ENCODE data around the gene SMIM13. TPM values are rescaled to one million over a fixed set of nuclear protein-coding genes. Genes with fewer than 3 reads are reported as not detected.

The SMIM13 gene
- total and polyA plus RNA-seq, 2 of the 4 experiments (the other 2 are of a cell fraction), result 5.4 to 10.0 TPM

GRCh38 chr6:11098004-11098403, 4.4 kb downstream of the SMIM13 start:
- Histone ChIP-seq H3K9ac (ENCODE audit: low read depth, low read length) (no peak overlapping the region), H3K4ac (ENCODE audit: low read depth, low read length) (no peak overlapping the region), H2BK120ac (ENCODE audit: low read depth, low read length) (no peak overlapping the region), H4K20me1 (ENCODE audit: insufficient read depth, low read length) (peaks cover 32% of the 10 kb centered on the region; the same call in 1 of the 2 replicates), H3K4me3 (ENCODE audit: insufficient read depth, low read depth, low read length) (no peak overlapping the region), H3K4me2 (ENCODE audit: low read depth, low read length) (no peak overlapping the region), H3K4me1 (ENCODE audit: control insufficient read depth, insufficient read depth, low read length) (peaks cover 3% of the 10 kb centered on the region; the same call in 1 of the 2 replicates), H2BK15ac (ENCODE audit: low read depth, low read length) (no peak overlapping the region), H2BK20ac (ENCODE audit: low read depth, low read length) (no peak overlapping the region), H2AFZ (replicated peaks; ENCODE audit: low read length, poor library complexity) (no peak overlapping the region), H3K9me3 (ENCODE audit: control insufficient read depth, insufficient read depth, low read length) (peaks cover 3% of the 10 kb centered on the region; the same call in 1 of the 2 replicates), H2AK5ac (ENCODE audit: low read depth, low read length) (no peak overlapping the region), H3K79me1 (ENCODE audit: low read depth in 1 of 2, low read length in 2 of 2) (peaks cover 22 to 53% of the 10 kb centered on the region in 2 experiments), H3K27ac (ENCODE audit: insufficient read depth, low read length) (no peak overlapping the region), H3K14ac (replicated peaks; ENCODE audit: low read depth, low read length) (no peak overlapping the region), H2BK5ac (ENCODE audit: low read depth, low read length, poor library complexity, severe bottlenecking) (no peak overlapping the region), H3K18ac (ENCODE audit: low read depth, low read length) (no peak overlapping the region), H2AK9ac (replicated peaks; ENCODE audit: low read depth, low read length, poor library complexity) (no peak overlapping the region), H3K56ac (ENCODE audit: extremely low read depth, insufficient read depth, low read length) (no peak overlapping the region), H4K91ac (ENCODE audit: insufficient read depth, low read depth, low read length) (no peak overlapping the region), H4K5ac (ENCODE audit: low read depth, low read length) (no peak overlapping the region), H3K23ac (ENCODE audit: low read depth, low read length) (no peak overlapping the region), H3K27me3 (ENCODE audit: control insufficient read depth, insufficient read depth, low read length) (no peaks in the 10 kb centered on the region), H4K8ac (ENCODE audit: low read depth in 2 of 2, low read length in 2 of 2) (no peak overlapping the region), H3K9me1 (ENCODE audit: insufficient read depth, low read length) (no peaks in the 10 kb centered on the region), H3K36me3 (ENCODE audit: control insufficient read depth, insufficient read depth, low read length) (no peaks in the 10 kb centered on the region; the same call in 1 of the 2 replicates)
- intact Hi-C loops (cut with micrococcal nuclease), result no loop called here
- ChIA-PET POLR2A (ENCODE audit: unreplicated experiment) (no interaction called here), CTCF (interaction anchor here (0.6 kb wide), 2 partner anchors 15 to 135 kb away, joined by 3 to 6 read pairs; no protein-coding TSS in a partner anchor)
- no CpG with 5 or more reads among the region's 1 CpG for WGBS, 2 experiments (ENCODE audit: extremely low coverage in 2 of 2, insufficient read length in 1 of 2)
- TF ChIP-seq FOS (IDR thresholded peaks at IDR 0.05; ENCODE audit: low read depth, low read length) (no peak), MXI1 (IDR thresholded peaks at IDR 0.05; ENCODE audit: borderline replicate concordance, low read depth, low read length) (no peak), SMC3 (IDR thresholded peaks at IDR 0.05; ENCODE audit: low read depth, low read length) (no peak), POLR2A (IDR thresholded peaks at IDR 0.05; ENCODE audit: low read depth, low read length) (no peak), MAFK (IDR thresholded peaks at IDR 0.05; ENCODE audit: low read depth, low read length) (no peak), RCOR1 (IDR thresholded peaks at IDR 0.05; ENCODE audit: insufficient replicate concordance, low read length) (no peak), CEBPB (IDR thresholded peaks at IDR 0.05; ENCODE audit: low read depth, low read length) (no peak), MAZ (IDR thresholded peaks at IDR 0.05; ENCODE audit: borderline replicate concordance, low read depth, low read length) (no peak), CHD1 (IDR thresholded peaks at IDR 0.05; ENCODE audit: low read depth, low read length) (no peak), RAD21 (IDR thresholded peaks at IDR 0.05; ENCODE audit: low read length) (no peak), RFX5 (IDR thresholded peaks at IDR 0.05; ENCODE audit: low read depth, low read length) (no peak), BHLHE40 (IDR thresholded peaks at IDR 0.05; ENCODE audit: low read depth, low read length) (no peak)
- TF ChIP-seq, protein P1, sequence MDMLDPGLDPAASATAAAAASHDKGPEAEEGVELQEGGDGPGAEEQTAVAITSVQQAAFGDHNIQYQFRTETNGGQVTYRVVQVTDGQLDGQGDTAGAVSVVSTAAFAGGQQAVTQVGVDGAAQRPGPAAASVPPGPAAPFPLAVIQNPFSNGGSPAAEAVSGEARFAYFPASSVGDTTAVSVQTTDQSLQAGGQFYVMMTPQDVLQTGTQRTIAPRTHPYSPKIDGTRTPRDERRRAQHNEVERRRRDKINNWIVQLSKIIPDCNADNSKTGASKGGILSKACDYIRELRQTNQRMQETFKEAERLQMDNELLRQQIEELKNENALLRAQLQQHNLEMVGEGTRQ (IDR thresholded peaks at IDR 0.05; ENCODE audit: low read depth, low read length), result no peak
- TF ChIP-seq, protein P2, sequence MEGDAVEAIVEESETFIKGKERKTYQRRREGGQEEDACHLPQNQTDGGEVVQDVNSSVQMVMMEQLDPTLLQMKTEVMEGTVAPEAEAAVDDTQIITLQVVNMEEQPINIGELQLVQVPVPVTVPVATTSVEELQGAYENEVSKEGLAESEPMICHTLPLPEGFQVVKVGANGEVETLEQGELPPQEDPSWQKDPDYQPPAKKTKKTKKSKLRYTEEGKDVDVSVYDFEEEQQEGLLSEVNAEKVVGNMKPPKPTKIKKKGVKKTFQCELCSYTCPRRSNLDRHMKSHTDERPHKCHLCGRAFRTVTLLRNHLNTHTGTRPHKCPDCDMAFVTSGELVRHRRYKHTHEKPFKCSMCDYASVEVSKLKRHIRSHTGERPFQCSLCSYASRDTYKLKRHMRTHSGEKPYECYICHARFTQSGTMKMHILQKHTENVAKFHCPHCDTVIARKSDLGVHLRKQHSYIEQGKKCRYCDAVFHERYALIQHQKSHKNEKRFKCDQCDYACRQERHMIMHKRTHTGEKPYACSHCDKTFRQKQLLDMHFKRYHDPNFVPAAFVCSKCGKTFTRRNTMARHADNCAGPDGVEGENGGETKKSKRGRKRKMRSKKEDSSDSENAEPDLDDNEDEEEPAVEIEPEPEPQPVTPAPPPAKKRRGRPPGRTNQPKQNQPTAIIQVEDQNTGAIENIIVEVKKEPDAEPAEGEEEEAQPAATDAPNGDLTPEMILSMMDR (conservative IDR thresholded peaks at IDR 0.05; ENCODE audit: low read depth, low read length), result no peak
- dilution Hi-C loops (cut with HindIII; ENCODE audit: low sequenced_read_pairs, unreplicated experiment), result no loop called here
- BruUV-seq (replicated peaks), result no TSS peak
- ATAC-seq (ENCODE audit: low read depth) (no peak), DNase-seq (no peak)
- in situ Hi-C loops (cut with MboI; ENCODE audit: low sequenced_read_pairs), result no loop called here
